Measurements from ENCODE around the gene SNTB2.
"Not testable (repeated sequence)": the region's sequence is repeated elsewhere in the genome, so short reads cannot be mapped to it uniquely, and the experiment has no call there.

The SNTB2 gene

DNA sequence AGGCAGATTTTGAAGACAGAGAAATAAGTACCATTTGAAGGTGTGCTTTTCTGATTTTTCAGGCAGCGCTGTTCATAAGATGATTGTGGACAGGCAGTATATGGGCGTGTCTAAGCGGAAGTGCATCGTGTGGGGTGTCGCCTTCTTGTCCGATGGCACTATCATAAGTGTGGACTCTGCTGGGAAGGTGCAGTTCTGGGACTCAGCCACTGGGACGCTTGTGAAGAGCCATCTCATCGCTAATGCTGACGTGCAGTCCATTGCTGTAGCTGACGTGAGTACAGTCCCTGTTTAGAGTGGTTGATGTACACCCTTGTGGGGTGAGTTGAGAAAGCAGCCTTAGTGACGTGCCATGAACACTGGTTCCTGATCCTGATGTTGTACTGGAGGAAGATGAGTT, 43.8 kb upstream of the SNTB2 start:
- Histone ChIP-seq H3K79me2 (ENCODE audit: insufficient read depth, low read depth) (peaks cover 9% of the 10 kb centered on the region; the same call in 1 of the 2 replicates), H3K4me2 (no peak overlapping the region), H3K27ac (no peak overlapping the region), H4K20me1 (ENCODE audit: insufficient read depth) (no peaks in the 10 kb centered on the region), H3K27me3 (ENCODE audit: insufficient read depth, low read depth) (no peaks in the 10 kb centered on the region), H2AFZ (ENCODE audit: low read depth) (no peak overlapping the region), H3K4me1 (ENCODE audit: low read depth, poor library complexity, severe bottlenecking) (no peaks in the 10 kb centered on the region), H3K9ac (no peak overlapping the region), H3K4me3 (IDR thresholded peaks at IDR 0.05; ENCODE audit: insufficient read depth, low read depth, low read length) (no peak overlapping the region), H3K36me3 (ENCODE audit: insufficient read depth) (peaks cover 18% of the 10 kb centered on the region; the same call in 1 of the 2 replicates)
- TF ChIP-seq, protein P1, sequence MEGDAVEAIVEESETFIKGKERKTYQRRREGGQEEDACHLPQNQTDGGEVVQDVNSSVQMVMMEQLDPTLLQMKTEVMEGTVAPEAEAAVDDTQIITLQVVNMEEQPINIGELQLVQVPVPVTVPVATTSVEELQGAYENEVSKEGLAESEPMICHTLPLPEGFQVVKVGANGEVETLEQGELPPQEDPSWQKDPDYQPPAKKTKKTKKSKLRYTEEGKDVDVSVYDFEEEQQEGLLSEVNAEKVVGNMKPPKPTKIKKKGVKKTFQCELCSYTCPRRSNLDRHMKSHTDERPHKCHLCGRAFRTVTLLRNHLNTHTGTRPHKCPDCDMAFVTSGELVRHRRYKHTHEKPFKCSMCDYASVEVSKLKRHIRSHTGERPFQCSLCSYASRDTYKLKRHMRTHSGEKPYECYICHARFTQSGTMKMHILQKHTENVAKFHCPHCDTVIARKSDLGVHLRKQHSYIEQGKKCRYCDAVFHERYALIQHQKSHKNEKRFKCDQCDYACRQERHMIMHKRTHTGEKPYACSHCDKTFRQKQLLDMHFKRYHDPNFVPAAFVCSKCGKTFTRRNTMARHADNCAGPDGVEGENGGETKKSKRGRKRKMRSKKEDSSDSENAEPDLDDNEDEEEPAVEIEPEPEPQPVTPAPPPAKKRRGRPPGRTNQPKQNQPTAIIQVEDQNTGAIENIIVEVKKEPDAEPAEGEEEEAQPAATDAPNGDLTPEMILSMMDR (conservative IDR thresholded peaks at IDR 0.05; ENCODE audit: low read depth, low read length) = 0 out of 2 replicates have a peak, but pooled peaks have one; percentile 18

DNA sequence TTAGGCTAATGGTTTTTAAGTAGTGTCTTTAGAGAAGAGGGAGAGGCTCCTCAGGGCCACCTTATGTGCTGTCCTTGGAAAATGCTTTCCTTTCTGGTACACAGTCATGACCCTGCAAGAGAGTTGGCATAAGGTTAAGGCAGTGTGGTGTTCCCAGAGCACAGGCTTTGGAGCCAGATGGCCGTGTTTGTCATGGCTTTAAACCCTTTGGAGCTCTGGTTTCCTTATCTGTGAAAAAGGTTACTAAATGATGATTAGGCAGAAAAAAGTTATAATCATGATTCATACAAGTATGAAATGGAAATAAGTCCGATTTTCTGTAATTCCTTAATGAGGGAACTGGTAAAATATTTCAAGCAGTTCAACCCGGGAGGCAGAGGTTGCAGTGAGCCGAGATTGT, 41.3 kb upstream of the SNTB2 start:
- Histone ChIP-seq H3K4me2 (no peak overlapping the region), H3K4me3 (IDR thresholded peaks at IDR 0.05; ENCODE audit: insufficient read depth, low read depth, low read length) (no peak overlapping the region), H2AFZ (ENCODE audit: low read depth) (no peak overlapping the region), H3K4me1 (ENCODE audit: low read depth, poor library complexity, severe bottlenecking) (no peaks in the 10 kb centered on the region), H4K20me1 (ENCODE audit: insufficient read depth) (no peaks in the 10 kb centered on the region), H3K9ac (no peak overlapping the region), H3K27me3 (ENCODE audit: insufficient read depth, low read depth) (no peaks in the 10 kb centered on the region), H3K27ac (no peak overlapping the region), H3K36me3 (ENCODE audit: insufficient read depth) (peaks cover 6% of the 10 kb centered on the region; the same call in 1 of the 2 replicates), H3K79me2 (ENCODE audit: insufficient read depth, low read depth) (peaks cover 9% of the 10 kb centered on the region; the same call in 1 of the 2 replicates)
- TF ChIP-seq, protein P1 (conservative IDR thresholded peaks at IDR 0.05; ENCODE audit: low read depth, low read length) = no peak

DNA sequence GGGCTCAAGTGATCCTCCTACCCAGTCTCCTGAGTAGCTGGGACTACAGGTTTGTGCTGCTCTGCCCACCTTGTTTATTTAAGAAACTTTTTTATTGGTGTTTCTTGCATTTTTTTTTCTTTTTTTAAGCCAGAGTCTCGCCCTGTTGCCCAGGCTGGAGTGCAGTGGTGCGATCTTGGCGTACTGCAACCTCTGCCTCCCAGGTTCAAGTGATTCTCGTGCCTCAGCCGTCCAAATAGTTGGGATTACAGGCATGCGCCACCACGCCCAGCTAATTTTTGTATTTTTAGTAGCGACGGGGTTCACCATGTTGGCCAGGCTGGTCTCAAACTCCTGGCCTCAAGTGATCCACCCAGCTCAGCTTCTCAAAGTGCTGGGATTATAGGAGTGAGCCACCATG, 37.3 kb upstream of the SNTB2 start:
- H3K4me1 ChIP-seq (ENCODE audit: low read depth, poor library complexity, severe bottlenecking); H3K27ac ChIP-seq; H4K20me1 ChIP-seq (ENCODE audit: insufficient read depth); H3K27me3 ChIP-seq (ENCODE audit: insufficient read depth, low read depth); H3K4me3 ChIP-seq (IDR thresholded peaks at IDR 0.05; ENCODE audit: insufficient read depth, low read depth, low read length); H3K9ac ChIP-seq; H3K4me2 ChIP-seq; H2AFZ ChIP-seq (ENCODE audit: low read depth); H3K79me2 ChIP-seq (ENCODE audit: insufficient read depth, low read depth): not testable (repeated sequence)
- H3K36me3 ChIP-seq (ENCODE audit: insufficient read depth) = peaks cover 21% of the 10 kb centered on the region; the same call in 1 of the 2 replicates

DNA sequence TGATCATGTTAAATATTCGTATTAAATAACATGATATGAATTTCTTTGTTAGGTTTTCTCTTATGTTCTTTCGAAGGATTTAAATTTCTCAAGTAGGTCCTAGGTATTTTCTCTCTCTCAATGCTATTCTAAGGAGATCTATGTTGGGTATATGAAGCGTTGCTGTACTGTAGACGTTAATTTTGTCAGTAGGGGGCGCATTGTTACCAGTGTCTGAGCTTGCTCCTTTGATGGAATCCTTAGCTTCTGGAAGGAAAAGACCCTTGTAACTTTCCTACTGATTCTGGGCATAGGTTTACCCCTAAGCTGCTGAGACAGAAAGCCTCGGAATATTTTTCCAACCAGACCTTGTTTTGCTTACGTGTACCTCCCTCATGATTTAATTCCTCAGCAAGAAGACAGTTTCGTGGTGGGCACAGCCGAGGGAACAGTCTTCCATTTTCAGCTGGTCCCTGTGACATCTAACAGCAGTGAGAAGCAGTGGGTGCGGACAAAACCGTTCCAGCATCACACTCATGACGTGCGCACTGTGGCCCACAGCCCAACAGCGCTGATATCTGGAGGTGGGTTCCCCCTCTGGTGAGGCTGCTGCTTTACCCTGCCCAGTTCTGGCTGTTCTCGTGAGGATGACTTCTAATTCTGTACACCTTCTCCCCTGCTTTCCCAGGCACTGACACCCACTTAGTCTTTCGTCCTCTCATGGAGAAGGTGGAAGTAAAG, 36.7 kb upstream of the SNTB2 start:
- Histone ChIP-seq H2AFZ (ENCODE audit: low read depth) (no peak overlapping the region), H3K4me1 (ENCODE audit: low read depth, poor library complexity, severe bottlenecking) (no peaks in the 10 kb centered on the region), H3K36me3 (ENCODE audit: insufficient read depth) (peaks cover 21% of the 10 kb centered on the region; the same call in 1 of the 2 replicates), H3K27me3 (ENCODE audit: insufficient read depth, low read depth) (no peaks in the 10 kb centered on the region), H3K9ac (no peak overlapping the region), H4K20me1 (ENCODE audit: insufficient read depth) (no peaks in the 10 kb centered on the region; the same call in 1 of the 2 replicates), H3K27ac (no peak overlapping the region), H3K4me2 (no peak overlapping the region), H3K4me3 (IDR thresholded peaks at IDR 0.05; ENCODE audit: insufficient read depth, low read depth, low read length) (no peak overlapping the region), H3K79me2 (ENCODE audit: insufficient read depth, low read depth) (peaks cover 5% of the 10 kb centered on the region; the same call in 1 of the 2 replicates)
- TF ChIP-seq, protein P1 (conservative IDR thresholded peaks at IDR 0.05; ENCODE audit: low read depth, low read length) = peak; percentile 86

DNA sequence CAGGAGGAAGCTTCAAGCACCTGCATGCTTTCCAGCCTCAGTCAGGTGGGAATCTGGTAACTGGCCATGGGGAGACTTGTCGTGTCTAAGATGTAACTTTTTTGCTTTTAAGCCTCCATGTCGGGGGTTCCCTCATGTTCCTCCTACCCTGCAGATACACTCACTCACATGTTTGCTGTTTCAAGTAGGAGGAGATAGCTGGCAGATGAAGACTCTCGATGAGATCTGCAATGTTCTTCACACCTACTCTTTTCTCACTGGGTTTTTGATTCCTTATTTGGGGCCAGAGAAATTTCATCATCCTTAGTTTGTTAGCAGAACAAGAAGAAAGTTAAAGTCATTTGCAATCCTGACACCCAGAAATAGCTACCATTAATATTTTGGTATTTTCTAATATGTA, 29.8 kb upstream of the SNTB2 start:
- no peaks in the 10 kb centered on the region for H3K79me2 ChIP-seq (ENCODE audit: insufficient read depth, low read depth)
- no peak overlapping the region for H3K9ac ChIP-seq
- no peaks in the 10 kb centered on the region for H3K27me3 ChIP-seq (ENCODE audit: insufficient read depth, low read depth)
- H3K4me1 ChIP-seq (ENCODE audit: low read depth, poor library complexity, severe bottlenecking) = no peaks in the 10 kb centered on the region
- no peak overlapping the region for H2AFZ ChIP-seq (ENCODE audit: low read depth)
- H3K36me3 ChIP-seq (ENCODE audit: insufficient read depth) = peaks cover 22% of the 10 kb centered on the region; the same call in 1 of the 2 replicates
- TF ChIP-seq, protein P1 (conservative IDR thresholded peaks at IDR 0.05; ENCODE audit: low read depth, low read length) = no peak
- H4K20me1 ChIP-seq (ENCODE audit: insufficient read depth) = no peaks in the 10 kb centered on the region; the same call in 1 of the 2 replicates
- H3K4me2 ChIP-seq = no peak overlapping the region
- no peak overlapping the region for H3K4me3 ChIP-seq (IDR thresholded peaks at IDR 0.05; ENCODE audit: insufficient read depth, low read depth, low read length)
- H3K27ac ChIP-seq = no peak overlapping the region

Data from KMS-11 (cell line).